Thymus (tissue), 11 donors: ENCODE results near the gene HEPACAM. TPM values are rescaled to one million over a fixed set of nuclear protein-coding genes. Genes with fewer than 3 reads are reported as not detected.
"Not testable (repeated sequence)": the region's sequence is repeated elsewhere in the genome, so short reads cannot be mapped to it uniquely, and the experiment has no call there.

Experiments used
- DNase-seq, 9 donors: peaks; one replicate each; pipeline ENCODE4 v3.0.0-alpha.2; 2013; ENCODE audit warnings: low spot score in 9 of 9, low read depth in 6 of 9, missing footprints in 1 of 9
- H3K27ac ChIP-seq, 2 donors: one replicate each; pipeline ENCODE4 v1.5.1; 2013; ENCODE audit warnings: control low read depth in 1 of 2, low read depth in 1 of 2, low read length in 1 of 2, mild to moderate bottlenecking in 1 of 2, moderate library complexity in 1 of 2
- H3K27me3 ChIP-seq, 2 donors: one replicate each; pipeline ENCODE4 v1.5.1; 2013; ENCODE audit warnings: low read length in 1 of 2; ENCODE audit not compliant: control insufficient read depth in 2 of 2, insufficient read depth in 1 of 2
- H3K36me3 ChIP-seq, 2 donors: one replicate each; pipeline ENCODE4 v1.5.1; 2013; ENCODE audit warnings: low read length in 1 of 2, mild to moderate bottlenecking in 1 of 2, moderate library complexity in 1 of 2; ENCODE audit not compliant: control insufficient read depth in 2 of 2, insufficient read depth in 2 of 2
- H3K4me1 ChIP-seq, 2 donors: one replicate each; pipeline ENCODE4 v1.5.1; 2013; ENCODE audit warnings: low read length in 2 of 2; ENCODE audit not compliant: control insufficient read depth in 2 of 2, insufficient read depth in 2 of 2
- H3K4me3 ChIP-seq, 2 donors: one replicate each; pipeline ENCODE4 v1.5.1; 2013; ENCODE audit warnings: low read length in 2 of 2, control low read depth in 1 of 2, mild to moderate bottlenecking in 1 of 2
- H3K9me3 ChIP-seq, 2 donors: one replicate each; pipeline ENCODE4 v1.5.1; 2013; ENCODE audit warnings: low read length in 1 of 2, mild to moderate bottlenecking in 1 of 2; ENCODE audit not compliant: control insufficient read depth in 2 of 2, insufficient read depth in 1 of 2
- WGBS: extraction: QIAGEN DNeasy Blood & Tissue Kit; methylation state at CpG from one replicate; pipeline ENCODE4 v1.1.7; 2013; 5-methylcytosine and 5-hydroxymethylcytosine counted together
- polyA plus RNA-seq: library from polyadenylated mRNA; stranded (reverse); fragments of 200-250 nt; gene quantifications from one replicate; pipeline ENCODE4 v1.2.3, GENCODE V29; 2013
- total RNA-seq: library from RNA; stranded (reverse); fragments of 120-200 nt; gene quantifications from one replicate; pipeline ENCODE4 v1.2.4, GENCODE V29; 2013
- donor health status: healthy.

HEPACAM gene
- total and polyA plus RNA-seq, 2 donors, result under 0.01 to 0.14 TPM

- 93% methylated on average over 2 of the region's 2 CpGs for WGBS
- no peaks in the 10 kb centered on the region for H3K27me3 ChIP-seq
- no peak for DNase-seq
- no peaks in the 10 kb centered on the region for H3K9me3 ChIP-seq
- no peaks in the 10 kb centered on the region for H3K4me1 ChIP-seq
- H3K27ac ChIP-seq, result no peak overlapping the region
- peaks cover 0 to 3% of the 10 kb centered on the region in 2 donors for H3K36me3 ChIP-seq
- H3K4me3 ChIP-seq, result no peak overlapping the region
These were observed 35.1 kb upstream of the HEPACAM start for GRCh38 chr11:124970925-124971324.

GRCh38 chr11:124968197-124968596, 32.4 kb upstream of the HEPACAM start:
- not testable (repeated sequence) for H3K36me3 ChIP-seq, H3K27ac ChIP-seq, H3K4me3 ChIP-seq, DNase-seq, H3K4me1 ChIP-seq, H3K27me3 ChIP-seq, H3K9me3 ChIP-seq
- 96% methylated on average over 13 of the region's 13 CpGs for WGBS

GRCh38 chr11:124961972-124962609, 26.2 kb upstream of the HEPACAM start:
- no peaks in the 10 kb centered on the region for H3K36me3 ChIP-seq
- no peak overlapping the region for H3K4me3 ChIP-seq
- WGBS, result 27% methylated on average over 5 of the region's 5 CpGs
- no peaks in the 10 kb centered on the region for H3K27me3 ChIP-seq
- H3K9me3 ChIP-seq, result no peaks in the 10 kb centered on the region
- peak in 8 of 9 donors; percentile 54 to 88 (median 65) for DNase-seq
- H3K4me1 ChIP-seq, result no peaks in the 10 kb centered on the region
- no peak overlapping the region for H3K27ac ChIP-seq

GRCh38 chr11:124955035-124955434, 19.2 kb upstream of the HEPACAM start:
- DNase-seq, result no peak
- Histone ChIP-seq H3K27me3 (no peaks in the 10 kb centered on the region), H3K4me1 (peaks cover 11 to 16% of the 10 kb centered on the region in 2 donors), H3K36me3 (no peaks in the 10 kb centered on the region), H3K27ac (no peak overlapping the region), H3K9me3 (no peaks in the 10 kb centered on the region), H3K4me3 (no peak overlapping the region)

- H3K27ac ChIP-seq, result peak overlapping the region in 1 of 2 donors; percentile 89
- WGBS, result 47% methylated on average over 6 of the region's 6 CpGs
- no peaks in the 10 kb centered on the region for H3K36me3 ChIP-seq
- no peaks in the 10 kb centered on the region for H3K27me3 ChIP-seq
- H3K4me1 ChIP-seq, result peaks cover 11 to 20% of the 10 kb centered on the region in 2 donors
- peaks cover 0 to under 1% of the 10 kb centered on the region in 2 donors for H3K9me3 ChIP-seq
- no peak for DNase-seq
- peak overlapping the region; percentile 75 to 78 for H3K4me3 ChIP-seq
These were observed 18.7 kb upstream of the HEPACAM start for GRCh38 chr11:124954590-124954955.

GRCh38 chr11:124953753-124954589, 18.1 kb upstream of the HEPACAM start, which contains the start of gene CCDC15:
Gene CCDC15, plus strand, starts transcription at chr11:124954202. Its CDS starts 531 bp downstream, at chr11:124954733.
- Histone ChIP-seq H3K27me3 (no peaks in the 10 kb centered on the region), H3K36me3 (no peaks in the 10 kb centered on the region), H3K9me3 (peaks cover 0 to 3% of the 10 kb centered on the region in 2 donors), H3K4me1 (peaks cover 11 to 20% of the 10 kb centered on the region in 2 donors), H3K27ac (peak within 1 kb of the TSS; percentile 87 to 89), H3K4me3 (peak within 1 kb of the TSS; percentile 75 to 78)
- WGBS, result under 1% methylated on average over 54 of the region's 54 CpGs
- DNase-seq, result peak; percentile 88 to 98 (median 93)

GRCh38 chr11:124951341-124951740, 15.5 kb upstream of the HEPACAM start:
- no peaks in the 10 kb centered on the region for H3K27me3 ChIP-seq
- H3K9me3 ChIP-seq, result peaks cover 0 to 3% of the 10 kb centered on the region in 2 donors
- H3K27ac ChIP-seq, result peak overlapping the region; percentile 74 to 79
- no peak for DNase-seq
- no peaks in the 10 kb centered on the region for H3K36me3 ChIP-seq
- peaks cover 11 to 20% of the 10 kb centered on the region in 2 donors for H3K4me1 ChIP-seq
- 97% methylated on average over 3 of the region's 3 CpGs for WGBS
- H3K4me3 ChIP-seq, result no peak overlapping the region

GRCh38 chr11:124950601-124951330, 14.9 kb upstream of the HEPACAM start:
- peak in 8 of 9 donors; percentile 26 to 86 (median 62) for DNase-seq
- Histone ChIP-seq H3K9me3 (peaks cover 0 to 3% of the 10 kb centered on the region in 2 donors), H3K27me3 (no peaks in the 10 kb centered on the region), H3K36me3 (no peaks in the 10 kb centered on the region), H3K4me3 (no peak overlapping the region), H3K4me1 (peaks cover 11 to 20% of the 10 kb centered on the region in 2 donors), H3K27ac (peak overlapping the region; percentile 74 to 79)
